ENCODE measurements around the gene CHRNA4.

Gene CHRNA4

GRCh38 chr20:63377951-63378381 is 16.8 kb upstream of the CHRNA4 start:
- no peak for DNase-seq (ENCODE audit: low spot score)

- DNase-seq (ENCODE audit: low spot score): no peak
These were observed 16.2 kb upstream of the CHRNA4 start for GRCh38 chr20:63377256-63377941.

GRCh38 chr20:63376283-63377250 is 15.4 kb upstream of the CHRNA4 start:
- no peak for DNase-seq (ENCODE audit: low spot score)

DNA sequence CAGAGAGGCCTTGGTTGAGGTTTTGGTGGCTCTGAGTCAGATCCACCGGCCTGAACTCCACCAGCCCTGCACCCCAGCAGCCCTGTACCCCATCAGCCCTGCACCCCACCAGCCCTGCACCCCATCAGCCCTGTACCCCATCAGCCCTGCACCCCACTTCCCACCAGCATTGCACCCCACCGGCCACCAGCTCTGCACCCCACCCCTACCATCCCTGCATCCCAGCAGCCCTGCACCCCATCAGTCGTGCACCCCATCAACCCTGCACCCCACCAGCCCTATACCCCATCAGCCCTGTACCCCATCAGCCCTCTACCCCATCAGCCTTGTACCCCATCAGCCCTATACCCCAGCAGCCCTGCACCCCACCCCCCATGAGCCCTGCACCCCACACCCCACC is 14.3 kb upstream of the CHRNA4 start:
- DNase-seq (ENCODE audit: low spot score): no peak

- no peak for DNase-seq (ENCODE audit: low spot score)
These were observed 13.4 kb upstream of the CHRNA4 start for GRCh38 chr20:63374504-63374903.

GRCh38 chr20:63373996-63374395 is 12.8 kb upstream of the CHRNA4 start:
- DNase-seq (ENCODE audit: low spot score): no peak

DNA sequence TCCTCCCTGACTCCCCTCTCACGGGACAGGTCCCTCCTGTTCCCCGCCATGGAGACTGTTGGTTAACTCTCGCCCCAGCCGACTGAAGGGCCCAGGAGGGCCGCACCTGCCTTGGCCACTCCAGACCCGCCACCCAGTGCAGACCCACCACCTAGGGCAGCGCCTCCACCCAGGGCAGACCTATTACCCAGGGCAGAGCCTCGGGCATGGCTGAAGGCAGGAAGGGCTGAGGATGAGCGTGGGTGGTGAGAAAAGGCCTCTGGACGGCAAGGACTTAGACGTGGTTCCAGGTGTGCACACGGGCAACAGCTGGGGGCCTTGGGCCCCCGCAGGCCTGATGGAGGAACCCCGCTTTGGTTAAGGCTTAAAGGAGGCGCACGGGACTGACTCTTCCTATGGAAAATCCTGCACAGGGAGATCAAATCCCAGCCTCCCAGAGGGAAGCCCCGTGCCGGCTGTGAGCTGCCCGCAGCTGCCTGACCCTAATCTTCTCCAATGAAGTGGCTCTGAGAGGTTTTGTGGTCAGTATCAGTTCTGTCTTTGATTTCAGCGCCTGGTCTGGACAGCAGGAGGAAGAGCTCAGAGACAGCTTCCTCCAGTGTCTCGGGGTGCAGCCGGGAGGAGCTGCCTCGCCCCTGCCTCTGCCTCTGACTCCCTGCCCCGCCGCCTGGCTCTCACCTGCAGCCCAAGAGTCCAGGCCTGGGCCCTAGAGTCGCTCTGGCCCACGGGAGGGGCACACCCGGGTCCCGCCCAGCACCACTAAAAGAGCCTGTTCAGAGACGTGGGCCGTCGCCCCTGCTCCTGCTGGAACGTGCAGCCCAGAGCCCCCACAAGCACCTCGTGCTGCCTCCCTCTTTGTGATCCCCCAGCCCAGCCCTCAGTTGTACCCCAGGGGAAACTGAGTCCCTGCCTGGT is 12.1 kb upstream of the CHRNA4 start:
- no peak for DNase-seq (ENCODE audit: low spot score)

- no peak for DNase-seq (ENCODE audit: low spot score)
These were observed 10.2 kb upstream of the CHRNA4 start for GRCh38 chr20:63371291-63371865.

DNA sequence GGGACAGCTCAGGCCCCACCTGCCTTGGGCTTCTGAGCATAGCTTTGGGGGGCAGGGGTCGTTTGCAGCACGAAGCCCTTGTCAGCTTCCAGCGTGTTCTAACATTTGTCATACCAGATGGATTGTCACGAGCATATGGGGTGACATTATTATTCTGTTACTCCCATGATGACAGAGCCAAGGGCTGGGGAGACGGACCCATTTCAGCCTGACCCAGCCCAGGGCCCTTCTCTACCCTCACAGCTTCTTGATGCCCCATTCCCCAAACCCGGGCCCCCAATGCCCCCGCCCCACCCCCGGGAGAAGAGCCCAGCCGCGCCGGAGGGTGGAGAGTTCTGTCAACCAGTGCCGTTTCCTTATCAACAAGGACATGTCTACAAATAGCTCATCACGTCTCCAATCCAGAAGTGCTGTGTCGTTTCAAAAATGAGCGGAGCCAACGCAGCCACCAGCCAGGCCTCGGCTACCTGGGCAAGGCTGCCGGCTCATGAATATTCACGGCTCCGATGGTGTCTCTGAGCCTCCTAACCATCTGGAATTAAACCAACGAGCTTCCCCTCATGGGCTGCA is 9.6 kb upstream of the CHRNA4 start:
- DNase-seq (ENCODE audit: low spot score): no peak

DNA sequence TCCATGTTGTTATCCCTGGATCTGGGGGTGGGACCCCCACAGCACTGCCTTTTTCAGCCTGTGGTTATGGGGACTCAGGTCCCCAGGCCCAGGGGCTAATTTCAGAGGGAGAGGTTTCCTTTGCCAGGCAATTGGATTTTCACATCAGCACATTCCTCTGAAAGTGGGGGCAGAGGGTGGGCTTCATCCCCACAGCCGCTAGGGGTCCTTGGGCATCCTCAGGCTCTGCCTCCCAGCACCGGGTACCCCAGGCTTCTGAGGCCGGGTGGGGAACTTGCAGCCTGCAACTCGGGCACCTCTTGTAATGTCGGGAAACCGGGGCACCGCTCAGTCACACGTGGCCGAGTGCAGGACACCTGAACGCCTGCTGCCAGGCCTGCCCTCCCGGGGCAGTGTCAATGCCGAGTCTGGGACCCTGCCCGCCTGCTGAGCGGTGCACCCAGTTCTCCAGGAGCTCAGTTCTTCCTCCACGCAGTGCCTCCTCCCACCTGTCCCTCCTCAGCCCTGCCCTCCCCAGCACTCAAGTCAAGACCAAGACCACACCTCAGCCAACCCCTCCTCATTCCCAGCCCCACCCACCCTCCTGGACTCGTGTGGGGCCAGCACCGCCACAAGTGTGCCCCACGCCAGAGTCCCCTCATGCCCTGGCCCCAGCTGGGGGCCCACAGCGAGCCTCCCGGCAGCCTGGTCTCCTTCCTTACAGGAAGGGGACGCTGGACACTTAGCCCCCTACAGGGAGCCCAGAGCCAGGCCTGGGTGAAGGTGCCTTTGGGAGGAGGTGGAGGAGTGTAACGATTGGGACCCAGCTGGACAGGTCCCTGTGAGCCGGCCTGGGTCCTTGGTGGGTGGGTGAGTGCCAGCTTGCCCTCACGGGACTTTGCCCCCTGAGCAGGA is 8.8 kb upstream of the CHRNA4 start:
- no peak for DNase-seq (ENCODE audit: low spot score)

- no peak for DNase-seq (ENCODE audit: low spot score)
These were observed 7.9 kb upstream of the CHRNA4 start for GRCh38 chr20:63369024-63369530.

- DNase-seq (ENCODE audit: low spot score): no peak
These were observed 7.0 kb upstream of the CHRNA4 start for GRCh38 chr20:63368151-63368550.

GRCh38 chr20:63367446-63368055 is 6.4 kb upstream of the CHRNA4 start:
- DNase-seq (ENCODE audit: low spot score): no peak

- DNase-seq (ENCODE audit: low spot score): no peak
These were observed 5.5 kb upstream of the CHRNA4 start for GRCh38 chr20:63366390-63367365.

GRCh38 chr20:63365601-63366389 is 4.6 kb upstream of the CHRNA4 start:
- no peak for DNase-seq (ENCODE audit: low spot score)

DNA sequence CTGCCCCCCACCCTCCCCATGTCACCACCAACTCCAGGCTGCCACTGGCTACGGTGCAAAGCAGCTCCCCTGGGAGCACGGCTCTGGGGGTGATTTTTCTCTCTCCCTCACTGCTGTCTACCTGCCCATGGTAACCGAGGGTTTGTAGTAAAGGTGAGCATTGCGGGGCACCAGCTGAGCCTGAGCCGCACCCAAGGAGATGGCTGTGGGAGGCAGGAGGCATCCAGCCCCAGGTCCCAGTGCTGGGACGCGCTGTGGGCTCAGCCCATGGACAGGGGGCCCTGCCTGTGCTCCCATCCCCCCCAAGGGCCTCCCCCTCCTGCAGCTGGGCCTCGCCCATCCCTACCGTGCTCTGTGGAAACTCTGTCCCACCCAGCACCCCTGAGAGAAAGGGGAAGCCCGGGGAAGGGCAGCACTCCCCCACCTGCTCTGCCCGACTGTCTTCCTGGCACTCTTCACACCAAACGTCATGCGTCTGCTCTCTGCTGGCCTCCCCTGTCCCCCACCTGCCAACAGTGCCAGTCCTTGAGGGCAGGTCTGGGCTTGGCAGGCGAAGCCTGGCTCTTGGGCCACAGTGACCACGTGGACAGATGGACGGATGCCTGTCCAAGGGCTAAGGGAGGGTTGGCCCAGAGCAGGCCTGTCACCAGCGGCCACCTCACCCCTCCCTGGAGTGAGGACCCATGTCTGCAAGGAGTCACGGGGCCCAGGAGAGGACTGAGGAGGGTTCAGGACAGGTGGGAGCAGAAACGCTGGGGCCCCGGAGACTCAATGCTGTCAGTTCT is 3.8 kb upstream of the CHRNA4 start:
- DNase-seq (ENCODE audit: low spot score): no peak

Measured in HuH-7 (cell line).